OCI-LY7 (cell line): Measurements from ENCODE around the gene IFT25. TPM values are rescaled to one million over a fixed set of nuclear protein-coding genes. Genes with fewer than 3 reads are reported as not detected.

Source experiments
- BruUV-seq: library from RNA; stranded (reverse); fragments of 400-500 nt; replicated peaks from 2 replicates; lab custom pipeline; 2021; lab: Mats Ljungman, UMichigan
- CTCF ChIA-PET: fragments of 300-600 bp; sonication (Branson Sonifier 250); formaldehyde crosslinking; loops from one replicate; lab custom pipeline; 2022; ENCODE audit warnings: antibody characterized with exemption; ENCODE audit not compliant: unreplicated experiment; lab: Charles Lee
- POLR2A ChIA-PET: fragments of 300-600 bp; sonication (Branson Sonifier 250); formaldehyde crosslinking; loops from one replicate; lab custom pipeline; 2022; ENCODE audit warnings: antibody characterized with exemption; lab: Charles Lee
- DNase-seq: peaks from one replicate; pipeline ENCODE4 v3.0.0-alpha.2; 2015; ENCODE audit warnings: low spot score
- H2AFZ ChIP-seq: fragments of 200-600 bp; sonication (generic), shearing (Covaris generic); 2 replicates; pipeline ENCODE4 v1.6.1; 2014; ENCODE audit warnings: mild to moderate bottlenecking, antibody characterized with exemption, low read length, moderate library complexity
- H3K27ac ChIP-seq: fragments of 200-600 bp; sonication (generic); 2 replicates; pipeline ENCODE4 v1.5.1; 2014; ENCODE audit warnings: mixed run types, low read depth, mild to moderate bottlenecking, moderate library complexity, low read length, inconsistent platforms; ENCODE audit not compliant: poor library complexity, severe bottlenecking
- H3K36me3 ChIP-seq: fragments of 200-600 bp; sonication (generic); 2 replicates; pipeline ENCODE4 v1.6.1; 2014; ENCODE audit warnings: mild to moderate bottlenecking, antibody characterized with exemption, low read length, moderate library complexity, mixed read lengths; ENCODE audit not compliant: insufficient read depth
- H3K4me1 ChIP-seq: fragments of 200-600 bp; sonication (generic); 2 replicates; pipeline ENCODE4 v1.5.1; 2014; ENCODE audit warnings: mild to moderate bottlenecking, low read length; ENCODE audit not compliant: insufficient read depth, poor library complexity, severe bottlenecking
- H3K4me2 ChIP-seq: fragments of 200-600 bp; sonication (generic); 2 replicates; pipeline ENCODE4 v1.6.1; 2014; ENCODE audit warnings: mild to moderate bottlenecking, low read length
- H3K4me3 ChIP-seq: fragments of 200-600 bp; sonication (generic); 2 replicates; pipeline ENCODE4 v1.5.1; 2014; ENCODE audit warnings: mild to moderate bottlenecking, low read depth, low read length; ENCODE audit not compliant: poor library complexity, severe bottlenecking
- H3K79me2 ChIP-seq: fragments of 200-600 bp; sonication (generic); 2 replicates; pipeline ENCODE4 v1.6.1; 2016; ENCODE audit warnings: low read depth, mild to moderate bottlenecking, low read length, moderate library complexity, mixed read lengths; ENCODE audit not compliant: insufficient read depth
- H3K9me2 ChIP-seq: fragments of 200-600 bp; sonication (generic); 2 replicates; pipeline ENCODE4 v1.6.1; 2016; ENCODE audit warnings: mild to moderate bottlenecking, low read length, mixed read lengths; ENCODE audit not compliant: insufficient read depth
- H3K9me3 ChIP-seq: fragments of 200-600 bp; sonication (generic); 2 replicates; pipeline ENCODE4 v1.6.1; 2014; ENCODE audit warnings: mild to moderate bottlenecking, mixed run types, low read length, mixed read lengths
- H4K20me1 ChIP-seq: fragments of 200-600 bp; sonication (generic); 2 replicates; pipeline ENCODE4 v1.6.1; 2014; ENCODE audit warnings: mild to moderate bottlenecking, antibody characterized with exemption, low read length, moderate library complexity, mixed read lengths; ENCODE audit not compliant: insufficient read depth
- EZH2phosphoT487 ChIP-seq: fragments of 200-600 bp; sonication (generic); IDR thresholded peaks from 2 replicates; pipeline ENCODE4 v1.6.1; 2018; ENCODE audit warnings: low read depth, borderline replicate concordance, mild to moderate bottlenecking, mixed run types, antibody characterized with exemption, low read length, moderate library complexity, mixed read lengths
- intact Hi-C: fragments of 100-400 bp; cut with micrococcal nuclease; formaldehyde crosslinking; loops from one replicate; pipeline ENCODE4 v1.10.0; 2022; ENCODE audit not compliant: unreplicated experiment
- total RNA-seq, 2 experiments: library from RNA; depleted of rRNA in 1 of 2; stranded (reverse); fragments of >200 nt in 1 of 2; shearing (Covaris generic) in 1 of 2; gene quantifications; 2 replicates each; pipeline ENCODE4 v1.2.3, GENCODE V29; 2014 to 2022
- TF ChIP-seq, protein P1 (sequence below): fragments of 200-600 bp; sonication (generic); conservative IDR thresholded peaks from 2 replicates; pipeline ENCODE4 v1.5.1; 2014; ENCODE audit warnings: mild to moderate bottlenecking, antibody characterized with exemption, low read length, moderate library complexity, mixed read lengths

IFT25 gene
- total RNA-seq, 2 experiments from 2014 or later, result 45.4 to 57.0 TPM

DNA sequence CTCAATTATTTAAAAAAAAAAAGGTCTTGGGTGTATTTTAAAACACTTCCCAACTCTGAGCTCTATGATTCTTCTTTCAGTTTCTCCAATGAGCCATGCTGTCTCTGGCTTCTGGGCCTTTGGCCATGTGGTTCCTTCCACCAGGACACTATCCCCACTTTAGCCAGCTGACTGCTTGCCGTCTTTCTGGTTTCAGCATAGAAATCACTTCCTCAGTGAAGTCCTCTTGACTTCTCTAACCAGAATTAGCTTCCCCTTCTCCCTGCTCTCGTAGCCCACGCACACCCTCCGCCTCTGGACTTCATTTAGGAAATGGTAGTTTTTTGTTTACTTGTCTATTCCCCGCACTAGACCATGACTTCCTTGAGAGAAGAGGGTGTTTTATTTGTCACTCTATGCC, 52.6 kb downstream of the IFT25 start:
- Histone ChIP-seq H3K4me2 (no peak overlapping the region), H3K4me3 (no peak overlapping the region), H3K9me2 (no peaks in the 10 kb centered on the region), H3K79me2 (no peaks in the 10 kb centered on the region), H3K9me3 (no peaks in the 10 kb centered on the region), H2AFZ (no peak overlapping the region; the same call in 1 of the 2 replicates), H4K20me1 (no peaks in the 10 kb centered on the region), H3K4me1 (peaks cover 21% of the 10 kb centered on the region), H3K36me3 (no peaks in the 10 kb centered on the region), H3K27ac (no peak overlapping the region)
- ChIA-PET CTCF (interaction anchor here (0.6 kb wide), 2 partner anchors 33 to 159 kb away, joined by 3 read pairs; no protein-coding TSS in a partner anchor), POLR2A (interaction anchor here (1.1 to 1.9 kb wide), 2 partner anchors 39 to 52 kb away, joined by 4 to 5 read pairs; partner anchors contain the start of gene IFT25)
- no peak for DNase-seq
- TF ChIP-seq EZH2phosphoT487, result no peak
- TF ChIP-seq, protein P1, sequence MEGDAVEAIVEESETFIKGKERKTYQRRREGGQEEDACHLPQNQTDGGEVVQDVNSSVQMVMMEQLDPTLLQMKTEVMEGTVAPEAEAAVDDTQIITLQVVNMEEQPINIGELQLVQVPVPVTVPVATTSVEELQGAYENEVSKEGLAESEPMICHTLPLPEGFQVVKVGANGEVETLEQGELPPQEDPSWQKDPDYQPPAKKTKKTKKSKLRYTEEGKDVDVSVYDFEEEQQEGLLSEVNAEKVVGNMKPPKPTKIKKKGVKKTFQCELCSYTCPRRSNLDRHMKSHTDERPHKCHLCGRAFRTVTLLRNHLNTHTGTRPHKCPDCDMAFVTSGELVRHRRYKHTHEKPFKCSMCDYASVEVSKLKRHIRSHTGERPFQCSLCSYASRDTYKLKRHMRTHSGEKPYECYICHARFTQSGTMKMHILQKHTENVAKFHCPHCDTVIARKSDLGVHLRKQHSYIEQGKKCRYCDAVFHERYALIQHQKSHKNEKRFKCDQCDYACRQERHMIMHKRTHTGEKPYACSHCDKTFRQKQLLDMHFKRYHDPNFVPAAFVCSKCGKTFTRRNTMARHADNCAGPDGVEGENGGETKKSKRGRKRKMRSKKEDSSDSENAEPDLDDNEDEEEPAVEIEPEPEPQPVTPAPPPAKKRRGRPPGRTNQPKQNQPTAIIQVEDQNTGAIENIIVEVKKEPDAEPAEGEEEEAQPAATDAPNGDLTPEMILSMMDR, result no peak
- intact Hi-C loops, result no loop called here
- BruUV-seq, result no TSS peak

DNA sequence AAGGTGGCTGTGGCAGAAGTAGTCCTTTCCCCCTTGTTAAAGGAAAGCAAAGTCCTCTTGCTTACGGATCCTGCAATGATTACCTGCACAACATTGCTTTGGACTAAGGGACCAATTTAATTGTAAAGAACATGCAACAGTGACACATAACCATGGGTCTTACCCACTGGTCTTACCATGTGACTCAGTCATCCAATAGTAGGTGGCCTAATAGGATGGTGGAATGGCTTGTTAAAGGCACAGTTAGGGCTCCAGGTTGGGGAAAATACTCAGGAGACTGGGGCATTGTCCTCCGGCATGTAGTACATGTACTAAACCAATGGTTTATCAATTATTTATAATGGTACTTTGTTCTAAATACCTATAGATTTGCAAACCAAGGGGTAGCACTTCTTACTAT, 53.8 kb downstream of the IFT25 start:
- peaks cover 21% of the 10 kb centered on the region for H3K4me1 ChIP-seq
- ChIA-PET POLR2A (interaction anchor here (0.6 to 1.9 kb wide), 2 partner anchors 53 to 311 kb away, joined by 5 to 7 read pairs; partner anchors contain the start of gene IFT25), CTCF (no interaction called here)
- H3K36me3 ChIP-seq, result no peaks in the 10 kb centered on the region
- no peak overlapping the region for H3K27ac ChIP-seq
- no peaks in the 10 kb centered on the region for H4K20me1 ChIP-seq
- H3K9me3 ChIP-seq, result no peaks in the 10 kb centered on the region
- no peak overlapping the region for H3K4me2 ChIP-seq
- TF ChIP-seq EZH2phosphoT487, result no peak
- TF ChIP-seq, protein P1, result no peak
- no TSS peak for BruUV-seq
- no peak for DNase-seq
- no peaks in the 10 kb centered on the region for H3K79me2 ChIP-seq
- H3K9me2 ChIP-seq, result no peaks in the 10 kb centered on the region
- no peak overlapping the region; the same call in 1 of the 2 replicates for H2AFZ ChIP-seq
- H3K4me3 ChIP-seq, result no peak overlapping the region
- intact Hi-C loops, result no loop called here

DNA sequence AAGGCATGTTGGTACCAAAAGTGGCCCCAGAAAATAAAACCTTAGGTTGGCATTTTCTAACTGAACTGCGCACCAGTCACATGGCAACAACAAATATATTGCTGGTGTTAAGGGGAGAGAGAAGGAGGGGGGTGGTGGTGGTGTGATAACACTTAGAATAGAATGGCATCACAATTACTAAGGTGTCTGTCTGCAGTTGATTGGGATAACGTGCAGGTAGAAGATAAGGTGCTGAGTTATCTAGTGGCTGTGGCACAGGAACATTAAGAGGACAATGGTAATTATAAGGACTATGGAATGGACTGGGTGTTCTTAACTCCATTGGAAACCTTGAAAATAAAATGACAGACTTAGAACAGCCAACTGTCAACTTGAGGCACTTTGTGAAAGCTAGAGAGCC, 54.5 kb downstream of the IFT25 start:
- DNase-seq, result no peak
- no peak overlapping the region; the same call in 1 of the 2 replicates for H2AFZ ChIP-seq
- no peaks in the 10 kb centered on the region for H3K36me3 ChIP-seq
- ChIA-PET POLR2A (interaction anchor here (0.6 kb wide), 1 partner anchor 312 kb away, joined by 7 read pairs; no protein-coding TSS in a partner anchor), CTCF (interaction anchor here (1.4 kb wide), 1 partner anchor 9 kb away, joined by 4 read pairs; no protein-coding TSS in a partner anchor)
- H3K27ac ChIP-seq, result no peak overlapping the region
- intact Hi-C loops, result no loop called here
- no peaks in the 10 kb centered on the region for H3K9me2 ChIP-seq
- H3K4me2 ChIP-seq, result no peak overlapping the region
- no peak overlapping the region for H3K4me3 ChIP-seq
- TF ChIP-seq EZH2phosphoT487, result no peak
- TF ChIP-seq, protein P1, result no peak
- H3K79me2 ChIP-seq, result no peaks in the 10 kb centered on the region
- no peaks in the 10 kb centered on the region for H3K9me3 ChIP-seq
- no peaks in the 10 kb centered on the region for H4K20me1 ChIP-seq
- no TSS peak for BruUV-seq
- H3K4me1 ChIP-seq, result peaks cover 21% of the 10 kb centered on the region
